ENCODE results near the gene CETN3. TPM values are rescaled to one million over a fixed set of nuclear protein-coding genes. Genes with fewer than 3 reads are reported as not detected.
"Not testable (repeated sequence)": the region's sequence is repeated elsewhere in the genome, so short reads cannot be mapped to it uniquely, and the experiment has no call there.

Gene CETN3
- total RNA-seq, 3 donors from 2014 or later (not counting 1 experiment from before 2014, with no cell fraction given) = 3.2 to 8.5 (median 4.0) TPM

DNA sequence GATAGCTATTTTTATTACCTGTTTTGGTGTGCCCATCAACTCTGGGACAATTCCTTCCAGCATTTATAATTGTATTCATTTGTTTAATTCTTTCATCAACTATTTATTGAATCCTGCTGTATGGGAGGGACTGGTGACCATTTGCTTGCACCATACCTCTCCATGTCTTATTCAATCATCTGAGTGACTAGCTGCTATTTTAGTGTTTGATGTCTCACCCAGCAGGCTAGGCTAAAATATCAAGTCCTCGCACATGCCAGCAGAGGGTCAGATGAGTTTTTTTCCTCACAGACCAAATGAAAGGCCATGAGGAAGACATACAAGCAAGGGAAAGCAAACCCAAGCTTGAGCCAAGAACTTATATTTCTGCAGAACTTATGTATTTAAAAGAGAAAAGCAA is 63.9 kb downstream of the CETN3 start:
- Histone ChIP-seq H3K27ac (ENCODE audit: low read length) (no peak overlapping the region), H3K4me1 (ENCODE audit: control insufficient read depth, insufficient read depth, low read length) (no peaks in the 10 kb centered on the region), H3K36me3 (ENCODE audit: control insufficient read depth, insufficient read depth, low read length) (no peaks in the 10 kb centered on the region), H3K9me3 (ENCODE audit: control insufficient read depth, insufficient read depth, low read length) (no peaks in the 10 kb centered on the region), H3K27me3 (ENCODE audit: control insufficient read depth, insufficient read depth, low read length) (no peaks in the 10 kb centered on the region), H3K4me3 (ENCODE audit: low read length) (no peak overlapping the region)
- H3K4me3 Mint-ChIP-seq = no peak overlapping the region
- H3K36me3 Mint-ChIP-seq = no peaks in the 10 kb centered on the region
- H3K4me1 Mint-ChIP-seq = no peaks in the 10 kb centered on the region
- intact Hi-C loops (cut with micrococcal nuclease) = no loop called here
- TF ChIP-seq, protein P1, sequence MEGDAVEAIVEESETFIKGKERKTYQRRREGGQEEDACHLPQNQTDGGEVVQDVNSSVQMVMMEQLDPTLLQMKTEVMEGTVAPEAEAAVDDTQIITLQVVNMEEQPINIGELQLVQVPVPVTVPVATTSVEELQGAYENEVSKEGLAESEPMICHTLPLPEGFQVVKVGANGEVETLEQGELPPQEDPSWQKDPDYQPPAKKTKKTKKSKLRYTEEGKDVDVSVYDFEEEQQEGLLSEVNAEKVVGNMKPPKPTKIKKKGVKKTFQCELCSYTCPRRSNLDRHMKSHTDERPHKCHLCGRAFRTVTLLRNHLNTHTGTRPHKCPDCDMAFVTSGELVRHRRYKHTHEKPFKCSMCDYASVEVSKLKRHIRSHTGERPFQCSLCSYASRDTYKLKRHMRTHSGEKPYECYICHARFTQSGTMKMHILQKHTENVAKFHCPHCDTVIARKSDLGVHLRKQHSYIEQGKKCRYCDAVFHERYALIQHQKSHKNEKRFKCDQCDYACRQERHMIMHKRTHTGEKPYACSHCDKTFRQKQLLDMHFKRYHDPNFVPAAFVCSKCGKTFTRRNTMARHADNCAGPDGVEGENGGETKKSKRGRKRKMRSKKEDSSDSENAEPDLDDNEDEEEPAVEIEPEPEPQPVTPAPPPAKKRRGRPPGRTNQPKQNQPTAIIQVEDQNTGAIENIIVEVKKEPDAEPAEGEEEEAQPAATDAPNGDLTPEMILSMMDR (IDR thresholded peaks at IDR 0.05) = no peak
- 80% methylated on average over 1 of the region's 1 CpG for WGBS (ENCODE audit: insufficient coverage)
- peaks cover 8 to 14% of the 10 kb centered on the region in 2 donors for H3K27me3 Mint-ChIP-seq (ENCODE audit: low read depth in 2 of 2)
- no peak for ATAC-seq
- H3K9me3 Mint-ChIP-seq = no peaks in the 10 kb centered on the region
- DNase-seq = no peak
- H3K27ac Mint-ChIP-seq = no peak overlapping the region

DNA sequence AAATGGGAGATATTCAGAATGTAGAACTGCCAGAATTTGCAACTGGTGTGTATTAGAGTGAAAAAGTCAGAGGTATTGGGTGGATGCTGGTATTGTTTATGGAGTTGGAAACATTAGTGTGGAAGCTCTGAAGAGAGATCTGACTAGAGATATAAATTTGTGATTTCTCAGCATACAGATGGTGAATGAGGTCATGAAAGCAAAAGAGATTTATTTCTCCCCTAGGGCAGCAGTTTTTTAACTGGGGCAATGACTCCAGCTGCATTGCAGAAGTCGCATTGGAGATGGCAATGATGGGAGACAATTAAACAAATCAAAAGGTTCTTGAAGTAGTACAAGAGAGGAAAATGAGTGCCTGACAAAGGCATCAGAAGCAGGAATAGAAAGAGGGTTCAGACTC is 64.9 kb downstream of the CETN3 start:
- no peak overlapping the region for H3K4me3 ChIP-seq (ENCODE audit: low read length)
- Mint-ChIP-seq H3K4me3 (no peak overlapping the region), H3K9me3 (no peaks in the 10 kb centered on the region), H3K27ac (no peak overlapping the region), H3K4me1 (no peaks in the 10 kb centered on the region), H3K36me3 (no peaks in the 10 kb centered on the region), H3K27me3 (ENCODE audit: low read depth in 2 of 2) (peaks cover 10 to 11% of the 10 kb centered on the region in 2 donors)
- DNase-seq = no peak
- no peaks in the 10 kb centered on the region for H3K9me3 ChIP-seq (ENCODE audit: control insufficient read depth, insufficient read depth, low read length)
- ATAC-seq = no peak
- intact Hi-C loops (cut with micrococcal nuclease) = no loop called here
- H3K4me1 ChIP-seq (ENCODE audit: control insufficient read depth, insufficient read depth, low read length) = no peaks in the 10 kb centered on the region
- WGBS (ENCODE audit: insufficient coverage) = 91% methylated on average over 1 of the region's 1 CpG
- no peaks in the 10 kb centered on the region for H3K36me3 ChIP-seq (ENCODE audit: control insufficient read depth, insufficient read depth, low read length)
- TF ChIP-seq, protein P1 (IDR thresholded peaks at IDR 0.05) = no peak
- no peaks in the 10 kb centered on the region for H3K27me3 ChIP-seq (ENCODE audit: control insufficient read depth, insufficient read depth, low read length)
- no peak overlapping the region for H3K27ac ChIP-seq (ENCODE audit: low read length)

DNA sequence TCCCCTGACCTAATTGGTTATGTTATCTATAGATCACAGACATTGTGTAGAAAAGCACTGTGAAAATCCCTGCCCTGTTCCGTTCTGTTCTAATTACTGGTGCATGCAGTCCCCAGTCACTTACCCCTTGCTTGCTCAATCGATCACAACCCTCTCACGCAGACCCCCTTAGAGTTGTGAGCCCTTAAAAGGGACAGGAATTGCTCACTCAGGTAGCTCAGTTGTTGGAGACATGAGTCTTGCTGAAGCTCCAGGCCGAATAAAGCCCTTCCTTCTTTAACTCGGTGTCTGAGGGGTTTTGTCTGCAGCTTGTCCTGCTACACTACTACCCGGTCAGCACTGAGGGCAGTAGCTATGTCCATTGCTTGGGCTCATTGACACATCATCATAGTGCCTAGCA is 65.8 kb downstream of the CETN3 start:
- H3K27me3 Mint-ChIP-seq (ENCODE audit: low read depth in 2 of 2) = peaks cover 10 to 11% of the 10 kb centered on the region in 2 donors
- H3K27ac ChIP-seq (ENCODE audit: low read length); H3K9me3 ChIP-seq (ENCODE audit: control insufficient read depth, insufficient read depth, low read length); H3K4me3 ChIP-seq (ENCODE audit: low read length); H3K36me3 ChIP-seq (ENCODE audit: control insufficient read depth, insufficient read depth, low read length); intact Hi-C loops (cut with micrococcal nuclease); DNase-seq; H3K9me3 Mint-ChIP-seq; H3K4me1 ChIP-seq (ENCODE audit: control insufficient read depth, insufficient read depth, low read length); ATAC-seq; H3K36me3 Mint-ChIP-seq; H3K27me3 ChIP-seq (ENCODE audit: control insufficient read depth, insufficient read depth, low read length); H3K27ac Mint-ChIP-seq; H3K4me1 Mint-ChIP-seq; H3K4me3 Mint-ChIP-seq: not testable (repeated sequence)
- 92% methylated on average over 6 of the region's 6 CpGs for WGBS (ENCODE audit: insufficient coverage)

DNA sequence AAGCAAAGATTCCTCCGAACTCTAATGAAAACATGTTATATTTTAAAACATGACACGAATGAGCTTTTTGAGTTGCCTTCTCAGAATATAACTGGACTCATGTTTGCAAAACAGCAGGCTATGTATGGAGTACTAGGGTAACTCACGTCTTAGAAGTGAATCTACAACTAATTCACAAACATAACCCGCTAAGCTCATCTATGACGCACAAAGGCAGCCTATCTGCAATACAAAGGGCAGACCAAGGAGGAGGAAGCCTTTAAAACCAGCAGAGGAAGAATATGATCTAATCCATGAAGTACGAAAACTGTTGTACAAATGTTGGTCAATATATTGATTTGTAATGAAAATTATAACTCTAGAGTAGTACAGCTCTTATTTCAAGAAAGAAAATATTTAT is 67.0 kb downstream of the CETN3 start:
- Histone ChIP-seq H3K36me3 (ENCODE audit: control insufficient read depth, insufficient read depth, low read length) (no peaks in the 10 kb centered on the region), H3K9me3 (ENCODE audit: control insufficient read depth, insufficient read depth, low read length) (no peaks in the 10 kb centered on the region), H3K4me3 (ENCODE audit: low read length) (no peak overlapping the region), H3K4me1 (ENCODE audit: control insufficient read depth, insufficient read depth, low read length) (no peaks in the 10 kb centered on the region), H3K27ac (ENCODE audit: low read length) (no peak overlapping the region), H3K27me3 (ENCODE audit: control insufficient read depth, insufficient read depth, low read length) (no peaks in the 10 kb centered on the region)
- Mint-ChIP-seq H3K36me3 (no peaks in the 10 kb centered on the region), H3K4me1 (no peaks in the 10 kb centered on the region), H3K27ac (no peak overlapping the region), H3K4me3 (no peak overlapping the region), H3K9me3 (no peaks in the 10 kb centered on the region), H3K27me3 (ENCODE audit: low read depth in 2 of 2) (peaks cover 11 to 12% of the 10 kb centered on the region in 2 donors)
- WGBS (ENCODE audit: insufficient coverage) = 93% methylated on average over 3 of the region's 6 CpGs
- intact Hi-C loops (cut with micrococcal nuclease) = no loop called here
- DNase-seq (no peak), ATAC-seq (no peak)
- TF ChIP-seq, protein P1 (IDR thresholded peaks at IDR 0.05) = no peak

Other genes starting within 250 kb of the CETN3 start
- gene MBLAC2, start 65.0 kb upstream of the CETN3 start, total RNA-seq = 1 to 10 TPM; 2.9 to 4.8 (median 3.5) TPM
- gene POLR3G, start 65.1 kb upstream of the CETN3 start, total RNA-seq = 1 to 10 TPM in 1 of 3 donors, under 1 TPM in 2; 0.40 to 1.4 (median 0.99) TPM
- gene LYSMD3, start 119.8 kb upstream of the CETN3 start, total RNA-seq = 10 to 100 TPM; 15.2 to 27.9 (median 19.5) TPM
- gene ADGRV1, start 149.0 kb upstream of the CETN3 start, total RNA-seq = under 1 TPM in 2 of 3 donors, not detected in 1; 0.50 to 0.71 TPM